GM21360 (cell line): ENCODE data around the gene RRP12.
"Not testable (repeated sequence)": the region's sequence is repeated elsewhere in the genome, so short reads cannot be mapped to it uniquely, and the experiment has no call there.

Experiments
- ATAC-seq: cut with Tn5 transposase; IDR thresholded peaks from one replicate; pipeline ENCODE4 v1.9.1; 2021; ENCODE audit warnings: mild to moderate bottlenecking, moderate library complexity; ENCODE audit not compliant: unreplicated experiment

RRP12 gene

GRCh38 chr10:97372233-97372875 lies 28.8 kb downstream of the RRP12 start:
- no peak for ATAC-seq

- ATAC-seq, result no peak
Observed at GRCh38 chr10:97371696-97372095, 29.4 kb downstream of the RRP12 start.

GRCh38 chr10:97367126-97367649 lies 34.0 kb downstream of the RRP12 start:
- no peak for ATAC-seq

GRCh38 chr10:97366572-97366971 lies 34.6 kb downstream of the RRP12 start:
- no peak for ATAC-seq

- ATAC-seq, result no peak
Observed at GRCh38 chr10:97365761-97366351, 35.3 kb downstream of the RRP12 start.

- no peak for ATAC-seq
Observed at GRCh38 chr10:97363071-97363470, 38.1 kb downstream of the RRP12 start.

- ATAC-seq, result no peak
Observed at GRCh38 chr10:97362310-97363033, 38.7 kb downstream of the RRP12 start.

GRCh38 chr10:97361537-97361901 lies 39.6 kb downstream of the RRP12 start:
- no peak for ATAC-seq

GRCh38 chr10:97360705-97361536 lies 40.2 kb downstream of the RRP12 start:
- ATAC-seq, result no peak

- ATAC-seq, result no peak
Observed at GRCh38 chr10:97358781-97359180, 42.4 kb downstream of the RRP12 start.

- ATAC-seq, result no peak
Observed at GRCh38 chr10:97358349-97358748, 42.8 kb downstream of the RRP12 start.

- no peak for ATAC-seq
Observed at GRCh38 chr10:97356918-97357317, 44.2 kb downstream of the RRP12 start.

- no peak for ATAC-seq
Observed at GRCh38 chr10:97356318-97356914, 44.7 kb downstream of the RRP12 start.

GRCh38 chr10:97355571-97355975 lies 45.6 kb downstream of the RRP12 start:
- ATAC-seq, result no peak

- ATAC-seq, result no peak
Observed at GRCh38 chr10:97353945-97354344, 47.2 kb downstream of the RRP12 start.

GRCh38 chr10:97349752-97350513 lies 51.2 kb downstream of the RRP12 start:
- no peak for ATAC-seq

- ATAC-seq, result no peak
Observed at GRCh38 chr10:97347317-97347716, 53.8 kb downstream of the RRP12 start.

GRCh38 chr10:97343664-97344063 lies 57.5 kb downstream of the RRP12 start:
- ATAC-seq, result not testable (repeated sequence)

GRCh38 chr10:97341416-97341815 lies 59.7 kb downstream of the RRP12 start:
- ATAC-seq, result no peak

- no peak for ATAC-seq
Observed at GRCh38 chr10:97338041-97338440, 63.1 kb downstream of the RRP12 start.
